Cardiac muscle cell (in vitro differentiated cells and primary cell): ENCODE results near the gene TLCD1. TPM values are rescaled to one million over a fixed set of nuclear protein-coding genes. Genes with fewer than 3 reads are reported as not detected.
A peak's percentile ranks its signal among the peaks of the same experiment; 100 is the strongest.

Source experiments
- DNase-seq, 2 donors: peaks; one replicate each; pipeline versions ENCODE4 v3.0.0 to v3.0.0-alpha.2; 2010 to 2017; ENCODE audit warnings: low read depth in 1 of 2, low spot score in 1 of 2
- H3K27ac ChIP-seq: fragments of 200-600 bp; sonication (generic); 2 replicates; pipeline ENCODE4 v1.5.1; 2016
- H3K27me3 ChIP-seq: fragments of 200-600 bp; sonication (generic); 2 replicates; pipeline ENCODE4 v1.6.0; 2016; ENCODE audit warnings: control low read depth
- H3K36me3 ChIP-seq: fragments of 200-600 bp; sonication (generic); 2 replicates; pipeline ENCODE4 v1.5.1; 2016; ENCODE audit warnings: control low read depth
- H3K4me1 ChIP-seq: fragments of 200-600 bp; sonication (generic); 2 replicates; pipeline ENCODE4 v1.8.1; 2017; ENCODE audit warnings: low read depth, mild to moderate bottlenecking, mixed run types
- H3K4me3 ChIP-seq: fragments of 200-600 bp; sonication (generic); 2 replicates; pipeline ENCODE4 v1.5.1; 2016; ENCODE audit warnings: mild to moderate bottlenecking
- H3K9me3 ChIP-seq: fragments of 200-600 bp; sonication (generic); 2 replicates; pipeline ENCODE4 v1.5.1; 2017; ENCODE audit warnings: low read depth, mild to moderate bottlenecking, control low read depth
- polyA plus RNA-seq: library from polyadenylated mRNA; unstranded; fragments of >200 nt; fragmentation: Nextera tagmentation; extraction: Ambion mirVana; gene quantifications from 2 replicates; pipeline ENCODE4 v1.2.1, GENCODE V29; 2016
- total RNA-seq: library from RNA; depleted of rRNA; stranded (reverse); fragments of >200 nt; gene quantifications from 2 replicates; pipeline ENCODE4 v1.2.3, GENCODE V29; 2016
- TF ChIP-seq, protein P1 (sequence below): IDR thresholded peaks from 2 replicates; pipeline ENCODE4 v1.5.1; 2012; ENCODE audit warnings: low read depth, mild to moderate bottlenecking, low read length

The TLCD1 gene
- total and polyA plus RNA-seq, 2 experiments from 2014 or later = 3.0 to 15.4 TPM

DNA sequence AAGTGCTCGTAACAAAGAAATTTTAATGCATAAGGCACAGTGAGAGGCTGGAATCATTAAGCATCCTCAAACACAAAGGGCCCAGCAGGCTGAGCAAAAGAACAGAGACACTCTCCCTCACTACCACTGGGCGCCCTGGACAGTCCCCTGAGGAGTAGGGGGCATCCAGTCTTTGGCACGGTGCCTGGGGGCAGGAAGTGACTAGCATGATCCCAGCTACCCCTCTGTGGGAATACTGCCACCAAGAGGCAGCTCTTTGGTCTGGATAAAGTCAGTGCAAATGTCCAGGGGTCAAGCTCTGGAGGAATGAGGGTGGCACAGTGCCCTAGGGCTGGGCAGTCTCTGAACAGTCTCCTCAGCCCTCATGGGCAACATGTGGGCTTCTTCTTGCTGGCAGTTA lies 11.8 kb downstream of the TLCD1 start:
- peaks cover 25% of the 10 kb centered on the region for H3K4me1 ChIP-seq
- H3K27ac ChIP-seq = no peak overlapping the region
- H3K36me3 ChIP-seq = peaks cover 13% of the 10 kb centered on the region
- DNase-seq = no peak
- no peak overlapping the region for H3K4me3 ChIP-seq
- TF ChIP-seq, protein P1, sequence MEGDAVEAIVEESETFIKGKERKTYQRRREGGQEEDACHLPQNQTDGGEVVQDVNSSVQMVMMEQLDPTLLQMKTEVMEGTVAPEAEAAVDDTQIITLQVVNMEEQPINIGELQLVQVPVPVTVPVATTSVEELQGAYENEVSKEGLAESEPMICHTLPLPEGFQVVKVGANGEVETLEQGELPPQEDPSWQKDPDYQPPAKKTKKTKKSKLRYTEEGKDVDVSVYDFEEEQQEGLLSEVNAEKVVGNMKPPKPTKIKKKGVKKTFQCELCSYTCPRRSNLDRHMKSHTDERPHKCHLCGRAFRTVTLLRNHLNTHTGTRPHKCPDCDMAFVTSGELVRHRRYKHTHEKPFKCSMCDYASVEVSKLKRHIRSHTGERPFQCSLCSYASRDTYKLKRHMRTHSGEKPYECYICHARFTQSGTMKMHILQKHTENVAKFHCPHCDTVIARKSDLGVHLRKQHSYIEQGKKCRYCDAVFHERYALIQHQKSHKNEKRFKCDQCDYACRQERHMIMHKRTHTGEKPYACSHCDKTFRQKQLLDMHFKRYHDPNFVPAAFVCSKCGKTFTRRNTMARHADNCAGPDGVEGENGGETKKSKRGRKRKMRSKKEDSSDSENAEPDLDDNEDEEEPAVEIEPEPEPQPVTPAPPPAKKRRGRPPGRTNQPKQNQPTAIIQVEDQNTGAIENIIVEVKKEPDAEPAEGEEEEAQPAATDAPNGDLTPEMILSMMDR = no peak
- H3K9me3 ChIP-seq = no peaks in the 10 kb centered on the region
- no peaks in the 10 kb centered on the region for H3K27me3 ChIP-seq

DNA sequence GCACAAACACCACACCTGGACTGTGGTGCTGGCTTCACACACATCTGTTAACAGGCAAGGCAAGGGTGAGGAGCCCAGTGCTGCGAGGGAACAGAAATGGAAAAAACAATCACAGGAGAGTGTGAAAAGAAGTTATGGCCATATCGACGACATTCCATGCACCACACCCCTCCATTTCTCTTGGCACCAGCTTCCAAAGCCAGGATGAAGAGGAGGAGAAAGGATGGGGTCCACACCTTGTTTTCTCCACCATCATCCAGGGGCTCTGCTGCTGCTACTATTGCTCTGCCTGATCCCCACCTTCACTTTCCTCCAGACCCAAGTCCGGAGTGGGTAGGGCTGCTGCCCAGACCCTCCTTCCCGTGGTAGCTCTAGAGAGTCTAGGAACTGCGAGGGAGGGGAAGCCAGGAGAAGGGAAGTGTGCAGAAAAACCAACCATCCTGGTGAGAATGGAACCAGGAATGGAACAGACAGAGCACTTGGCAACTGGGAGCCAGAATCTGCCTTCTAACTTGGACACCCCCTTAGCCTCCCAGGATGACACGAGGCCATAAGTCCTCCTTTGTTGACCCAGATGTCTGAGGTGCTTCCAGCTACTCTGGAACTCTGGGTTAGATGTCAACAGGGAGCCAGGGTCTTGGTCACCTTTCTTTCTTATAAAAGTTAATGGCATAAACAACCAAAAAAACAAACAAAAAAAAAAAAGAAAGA lies 13.2 kb downstream of the TLCD1 start:
- TF ChIP-seq, protein P1 = no peak
- Histone ChIP-seq H3K9me3 (no peaks in the 10 kb centered on the region), H3K27ac (no peak overlapping the region), H3K4me3 (no peak overlapping the region), H3K4me1 (peaks cover 16% of the 10 kb centered on the region), H3K27me3 (no peaks in the 10 kb centered on the region), H3K36me3 (peaks cover 13% of the 10 kb centered on the region)
- no peak for DNase-seq

DNA sequence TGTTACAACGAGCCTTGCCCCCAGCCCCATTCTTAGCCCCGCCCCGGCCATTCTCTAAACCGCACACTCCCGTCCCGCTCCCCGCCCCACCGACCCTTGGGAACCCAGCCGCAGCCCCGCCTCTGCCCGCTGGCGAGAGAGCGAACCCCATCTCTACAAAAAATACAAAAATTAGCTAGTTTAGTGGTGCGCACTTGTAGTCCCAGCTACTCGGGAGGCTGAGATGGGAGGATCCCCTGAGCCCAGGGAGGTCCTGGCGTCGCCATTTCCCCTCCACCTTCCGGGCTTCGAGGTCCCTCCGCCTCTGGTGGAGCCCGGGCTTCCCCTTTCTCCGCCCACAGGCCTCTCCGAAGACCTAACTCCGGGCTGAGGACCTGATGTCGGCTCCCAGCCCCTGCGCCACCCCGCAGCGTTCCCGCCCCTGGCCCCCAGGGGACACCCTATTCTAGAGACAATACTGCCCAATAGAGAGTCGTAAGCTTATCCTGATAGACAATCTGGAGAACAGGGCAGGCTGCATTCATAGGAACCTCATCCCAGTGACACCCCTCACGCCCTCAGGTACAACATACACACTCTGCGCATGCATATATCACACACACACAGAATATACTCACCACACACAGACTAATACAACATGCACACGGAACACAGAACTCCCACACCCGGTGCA lies 13.9 kb downstream of the TLCD1 start:
- Histone ChIP-seq H3K4me3 (peak overlapping the region; percentile 15), H3K27me3 (no peaks in the 10 kb centered on the region), H3K27ac (peak overlapping the region; percentile 61), H3K4me1 (peaks cover 16% of the 10 kb centered on the region), H3K9me3 (no peaks in the 10 kb centered on the region), H3K36me3 (peaks cover 13% of the 10 kb centered on the region)
- TF ChIP-seq, protein P1 = no peak
- DNase-seq = peak; percentile 41 to 51

DNA sequence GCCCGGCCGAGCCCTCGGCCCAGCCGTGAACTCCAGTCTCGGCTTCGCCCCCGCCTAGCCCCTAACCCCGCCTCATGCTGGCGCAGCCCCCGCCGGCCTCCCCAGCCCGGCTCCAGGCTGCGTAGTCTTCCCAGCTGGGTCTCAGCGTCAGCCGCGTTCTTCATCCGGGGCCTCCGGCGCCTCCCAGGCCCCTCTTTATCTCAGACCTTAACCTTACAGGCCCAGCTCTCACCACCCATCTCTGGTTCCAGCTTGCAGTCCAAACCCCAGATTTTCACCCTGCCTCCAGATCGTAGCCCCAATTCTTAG lies 14.4 kb downstream of the TLCD1 start, which contains the start of gene PROCA1:
Gene PROCA1 (minus strand): TSS at position 166 of the 309 bp plus-strand sequence. CDS start 228 bp downstream, outside the sequence.
- Histone ChIP-seq H3K27me3 (no peaks in the 10 kb centered on the region), H3K4me3 (peak within 1 kb of the TSS; percentile 36), H3K27ac (peak within 1 kb of the TSS; percentile 89), H3K9me3 (no peaks in the 10 kb centered on the region), H3K4me1 (peaks cover 16% of the 10 kb centered on the region), H3K36me3 (peaks cover 13% of the 10 kb centered on the region)
- no peak for DNase-seq
- TF ChIP-seq, protein P1 = no peak

DNA sequence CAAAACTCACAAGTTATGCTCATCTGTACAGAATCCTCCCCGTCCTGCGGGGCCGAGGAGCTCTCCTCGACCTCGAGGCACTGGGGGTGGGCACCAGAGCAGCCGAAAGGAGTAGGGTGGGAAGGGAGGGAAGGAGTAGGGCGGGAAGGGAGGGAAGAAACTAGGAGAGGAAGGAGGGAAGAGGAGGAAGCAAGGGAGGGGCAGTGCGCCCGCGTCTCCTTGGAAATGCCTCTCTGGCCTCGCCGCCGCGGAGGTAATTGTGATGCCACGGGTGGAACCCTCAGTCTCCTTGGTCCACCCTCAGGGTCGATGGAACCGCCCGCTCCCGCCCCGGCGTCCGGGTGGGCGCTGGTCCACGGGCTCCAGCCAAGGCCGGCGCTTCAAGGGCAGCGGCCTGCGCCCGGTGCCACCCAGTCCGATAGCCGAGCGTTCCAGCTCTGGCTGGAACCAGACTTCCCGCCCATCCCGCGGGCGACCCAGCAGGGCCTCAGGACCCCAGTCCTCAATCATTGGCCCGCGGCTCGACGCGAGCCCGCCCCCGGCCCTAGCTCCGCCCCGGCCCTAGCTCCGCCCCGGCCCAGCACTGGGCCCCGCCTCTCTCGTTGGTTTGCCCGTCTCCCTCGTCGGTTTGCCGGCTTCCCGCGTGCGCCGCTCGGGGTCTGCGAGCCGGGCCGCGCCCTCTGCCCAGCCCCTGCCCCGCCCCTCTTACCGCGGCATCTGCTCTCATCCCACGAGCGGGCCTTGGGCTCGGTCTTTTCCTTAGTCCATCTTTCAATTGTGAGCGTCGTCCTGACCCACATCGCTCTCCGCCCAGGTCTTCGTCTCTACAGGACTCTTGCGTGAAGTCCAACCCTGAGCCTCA lies 14.9 kb downstream of the TLCD1 start:
- peaks cover 13% of the 10 kb centered on the region for H3K36me3 ChIP-seq
- peaks cover 12% of the 10 kb centered on the region for H3K4me1 ChIP-seq
- no peaks in the 10 kb centered on the region for H3K9me3 ChIP-seq
- DNase-seq = peak; percentile 95 to 97
- TF ChIP-seq, protein P1 = no peak
- peak overlapping the region; percentile 36 for H3K4me3 ChIP-seq
- peak overlapping the region; percentile 89 for H3K27ac ChIP-seq
- no peaks in the 10 kb centered on the region for H3K27me3 ChIP-seq
